ENCODE measurements around the gene SFXN1. TPM values are rescaled to one million over a fixed set of nuclear protein-coding genes. Genes with fewer than 3 reads are reported as not detected.

SFXN1 gene
- total RNA-seq = 55.5 and 72.3 TPM in 2 replicates

GRCh38 chr5:175478384-175479124, at the start of gene SFXN1:
TSS of gene SFXN1 (plus strand) at chr5:175478560. CDS start at chr5:175492104, 13,544 bp downstream.

GRCh38 chr5:175444060-175444904, 34.1 kb upstream of the SFXN1 start, which contains the start of gene DRD1:
TSS of gene DRD1 (minus strand) at chr5:175444182. CDS start at chr5:175443099, 1,083 bp downstream.

Other genes with a start within 250 kb of the SFXN1 start
- not detected in 2 replicates for gene DRD1, start 34.4 kb upstream of the SFXN1 start, total RNA-seq
- not detected in 2 replicates for gene HRH2, start 179.5 kb downstream of the SFXN1 start, total RNA-seq

Measured in dermis lymphatic vessel endothelial cell (primary cell).